ENCODE data around the gene VIPR1.

- no peak for TF ChIP-seq CTCF (IDR thresholded peaks at IDR 0.05; ENCODE audit: insufficient read depth, low read length, poor library complexity, severe bottlenecking)
- TF ChIP-seq EZH2phosphoT487 (conservative IDR thresholded peaks at IDR 0.05; ENCODE audit: low read length), result no peak
Measured at GRCh38 chr3:42499478-42499871, 3.0 kb upstream of the VIPR1 start.

All from SU-DHL-6 (cell line).